ENCODE data around the gene KYNU.

The KYNU gene

GRCh38 chr2:142981069-142981378, 103.6 kb downstream of the KYNU start:
- ChIA-PET CTCF (interaction anchor here (0.6 to 2.5 kb wide), 16 partner anchors 8 to 1051 kb away, joined by 3 to 17 read pairs (median 4); no protein-coding TSS in a partner anchor), POLR2A (no interaction called here)
- Histone ChIP-seq H3K27ac (ENCODE audit: extremely low read depth, low read depth, low read length) (no peak overlapping the region), H3K4me3 (ENCODE audit: low read depth, low read length) (no peak overlapping the region), H3K9me3 (ENCODE audit: control insufficient read depth, insufficient read depth, low read depth, low read length) (no peaks in the 10 kb centered on the region), H3K36me3 (ENCODE audit: control insufficient read depth in 2 of 2, insufficient read depth in 1 of 2, low read length in 2 of 2) (no peaks in the 10 kb centered on the region), H3K4me1 (ENCODE audit: control insufficient read depth, insufficient read depth, low read length) (no peaks in the 10 kb centered on the region)
- TF ChIP-seq ZBTB17 (tag by site-specific recombination; IDR thresholded peaks at IDR 0.05): no peak
- TF ChIP-seq ZSCAN23 (tag by site-specific recombination; IDR thresholded peaks at IDR 0.05): no peak
- TF ChIP-seq ZFP3 (tag by site-specific recombination; IDR thresholded peaks at IDR 0.05; ENCODE audit: low read depth): no peak
- TF ChIP-seq ZNF132 (tag by site-specific recombination; IDR thresholded peaks at IDR 0.05; ENCODE audit: borderline replicate concordance): no peak
- no peak for TF ChIP-seq ZNF366 (tag by site-specific recombination; conservative IDR thresholded peaks at IDR 0.05)
- TF ChIP-seq, protein P1, sequence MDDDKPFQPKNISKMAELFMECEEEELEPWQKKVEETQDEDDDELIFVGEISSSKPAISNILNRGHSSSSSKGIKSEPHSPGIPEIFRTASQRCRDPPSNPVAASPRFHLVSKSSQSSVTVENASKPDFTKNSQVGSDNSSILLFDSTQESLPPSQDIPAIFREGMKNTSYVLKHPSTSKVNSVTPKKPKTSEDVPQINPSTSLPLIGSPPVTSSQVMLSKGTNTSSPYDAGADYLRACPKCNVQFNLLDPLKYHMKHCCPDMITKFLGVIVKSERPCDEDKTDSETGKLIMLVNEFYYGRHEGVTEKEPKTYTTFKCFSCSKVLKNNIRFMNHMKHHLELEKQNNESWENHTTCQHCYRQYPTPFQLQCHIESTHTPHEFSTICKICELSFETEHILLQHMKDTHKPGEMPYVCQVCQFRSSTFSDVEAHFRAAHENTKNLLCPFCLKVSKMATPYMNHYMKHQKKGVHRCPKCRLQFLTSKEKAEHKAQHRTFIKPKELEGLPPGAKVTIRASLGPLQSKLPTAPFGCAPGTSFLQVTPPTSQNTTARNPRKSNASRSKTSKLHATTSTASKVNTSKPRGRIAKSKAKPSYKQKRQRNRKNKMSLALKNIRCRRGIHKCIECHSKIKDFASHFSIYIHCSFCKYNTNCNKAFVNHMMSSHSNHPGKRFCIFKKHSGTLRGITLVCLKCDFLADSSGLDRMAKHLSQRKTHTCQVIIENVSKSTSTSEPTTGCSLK (tag by site-specific recombination; IDR thresholded peaks at IDR 0.05): no peak

- no peak overlapping the region for H3K4me3 ChIP-seq (ENCODE audit: low read depth, low read length)
Measured at GRCh38 chr2:142981756-142982155, 104.3 kb downstream of the KYNU start.

DNA sequence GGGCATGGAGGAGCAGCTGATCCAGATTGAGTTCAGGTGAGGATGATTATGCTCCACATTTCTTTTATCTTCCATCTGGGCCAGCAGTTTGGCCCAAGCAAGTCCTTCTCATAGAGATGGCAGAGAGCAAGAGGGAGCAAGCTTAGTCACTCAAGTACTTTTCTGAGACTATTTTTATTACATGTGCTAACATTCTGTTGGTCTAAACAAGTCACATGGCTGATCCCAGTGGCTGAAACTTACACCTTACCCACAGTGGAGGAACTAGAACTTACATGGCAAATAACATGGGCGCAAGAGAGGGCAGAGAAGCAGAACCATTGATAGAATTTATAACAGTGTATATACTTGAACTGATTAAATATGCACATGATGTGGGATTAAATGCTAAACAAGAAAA, 105.7 kb downstream of the KYNU start:
- POLR2A ChIA-PET: no interaction called here
- H3K4me3 ChIP-seq (ENCODE audit: low read depth, low read length): no peak overlapping the region
- CTCF ChIA-PET: no interaction called here
- no peaks in the 10 kb centered on the region for H3K4me1 ChIP-seq (ENCODE audit: control insufficient read depth, insufficient read depth, low read length)
- no peak overlapping the region for H3K27ac ChIP-seq (ENCODE audit: extremely low read depth, low read depth, low read length)
- no peaks in the 10 kb centered on the region for H3K9me3 ChIP-seq (ENCODE audit: control insufficient read depth, insufficient read depth, low read depth, low read length)
- H3K36me3 ChIP-seq (ENCODE audit: control insufficient read depth in 2 of 2, insufficient read depth in 1 of 2, low read length in 2 of 2): no peaks in the 10 kb centered on the region
- TF ChIP-seq, protein P2, sequence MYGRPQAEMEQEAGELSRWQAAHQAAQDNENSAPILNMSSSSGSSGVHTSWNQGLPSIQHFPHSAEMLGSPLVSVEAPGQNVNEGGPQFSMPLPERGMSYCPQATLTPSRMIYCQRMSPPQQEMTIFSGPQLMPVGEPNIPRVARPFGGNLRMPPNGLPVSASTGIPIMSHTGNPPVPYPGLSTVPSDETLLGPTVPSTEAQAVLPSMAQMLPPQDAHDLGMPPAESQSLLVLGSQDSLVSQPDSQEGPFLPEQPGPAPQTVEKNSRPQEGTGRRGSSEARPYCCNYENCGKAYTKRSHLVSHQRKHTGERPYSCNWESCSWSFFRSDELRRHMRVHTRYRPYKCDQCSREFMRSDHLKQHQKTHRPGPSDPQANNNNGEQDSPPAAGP (tag by site-specific recombination; IDR thresholded peaks at IDR 0.05): no peak
- TF ChIP-seq ZNF362 (tag by site-specific recombination; IDR thresholded peaks at IDR 0.05) (no peak), TRIM28 (IDR thresholded peaks at IDR 0.05; ENCODE audit: borderline replicate concordance, low read length) (no peak), ZNF114 (tag by site-specific recombination; IDR thresholded peaks at IDR 0.05) (no peak), KLF16 (tag by site-specific recombination; IDR thresholded peaks at IDR 0.05) (no peak), BCL11B (tag by site-specific recombination; IDR thresholded peaks at IDR 0.05; ENCODE audit: low read depth) (no peak)
- TF ChIP-seq, protein P3, sequence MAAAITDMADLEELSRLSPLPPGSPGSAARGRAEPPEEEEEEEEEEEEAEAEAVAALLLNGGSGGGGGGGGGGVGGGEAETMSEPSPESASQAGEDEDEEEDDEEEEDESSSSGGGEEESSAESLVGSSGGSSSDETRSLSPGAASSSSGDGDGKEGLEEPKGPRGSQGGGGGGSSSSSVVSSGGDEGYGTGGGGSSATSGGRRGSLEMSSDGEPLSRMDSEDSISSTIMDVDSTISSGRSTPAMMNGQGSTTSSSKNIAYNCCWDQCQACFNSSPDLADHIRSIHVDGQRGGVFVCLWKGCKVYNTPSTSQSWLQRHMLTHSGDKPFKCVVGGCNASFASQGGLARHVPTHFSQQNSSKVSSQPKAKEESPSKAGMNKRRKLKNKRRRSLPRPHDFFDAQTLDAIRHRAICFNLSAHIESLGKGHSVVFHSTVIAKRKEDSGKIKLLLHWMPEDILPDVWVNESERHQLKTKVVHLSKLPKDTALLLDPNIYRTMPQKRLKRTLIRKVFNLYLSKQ (tag by site-specific recombination; IDR thresholded peaks at IDR 0.05; ENCODE audit: borderline replicate concordance): no peak

More at GRCh38 chr2:142981756-142982155, 104.3 kb downstream of the KYNU start:
- no peaks in the 10 kb centered on the region for H3K9me3 ChIP-seq (ENCODE audit: control insufficient read depth, insufficient read depth, low read depth, low read length)
- H3K36me3 ChIP-seq (ENCODE audit: control insufficient read depth in 2 of 2, insufficient read depth in 1 of 2, low read length in 2 of 2): no peaks in the 10 kb centered on the region
- CTCF ChIA-PET: interaction anchor here (0.6 to 2.5 kb wide), 8 partner anchors 7 to 298 kb away, joined by 3 to 17 read pairs (median 4); no protein-coding TSS in a partner anchor
- no peak overlapping the region for H3K27ac ChIP-seq (ENCODE audit: extremely low read depth, low read depth, low read length)
- H3K4me1 ChIP-seq (ENCODE audit: control insufficient read depth, insufficient read depth, low read length): no peaks in the 10 kb centered on the region
- POLR2A ChIA-PET: no interaction called here
- TF ChIP-seq KLF7 (tag by site-specific recombination; IDR thresholded peaks at IDR 0.05; ENCODE audit: borderline replicate concordance) (no peak), SP3 (tag by site-specific recombination; IDR thresholded peaks at IDR 0.05) (no peak), ZNF514 (tag by site-specific recombination; IDR thresholded peaks at IDR 0.05) (no peak), ZFP69B (tag by site-specific recombination; IDR thresholded peaks at IDR 0.05) (no peak), IKZF3 (tag by site-specific recombination; IDR thresholded peaks at IDR 0.05) (no peak), ZNF639 (tag by site-specific recombination; IDR thresholded peaks at IDR 0.05) (no peak), ZNF266 (tag by site-specific recombination; IDR thresholded peaks at IDR 0.05; ENCODE audit: low read depth) (no peak)
- TF ChIP-seq, protein P1 (tag by site-specific recombination; IDR thresholded peaks at IDR 0.05): no peak
- TF ChIP-seq, protein P4, sequence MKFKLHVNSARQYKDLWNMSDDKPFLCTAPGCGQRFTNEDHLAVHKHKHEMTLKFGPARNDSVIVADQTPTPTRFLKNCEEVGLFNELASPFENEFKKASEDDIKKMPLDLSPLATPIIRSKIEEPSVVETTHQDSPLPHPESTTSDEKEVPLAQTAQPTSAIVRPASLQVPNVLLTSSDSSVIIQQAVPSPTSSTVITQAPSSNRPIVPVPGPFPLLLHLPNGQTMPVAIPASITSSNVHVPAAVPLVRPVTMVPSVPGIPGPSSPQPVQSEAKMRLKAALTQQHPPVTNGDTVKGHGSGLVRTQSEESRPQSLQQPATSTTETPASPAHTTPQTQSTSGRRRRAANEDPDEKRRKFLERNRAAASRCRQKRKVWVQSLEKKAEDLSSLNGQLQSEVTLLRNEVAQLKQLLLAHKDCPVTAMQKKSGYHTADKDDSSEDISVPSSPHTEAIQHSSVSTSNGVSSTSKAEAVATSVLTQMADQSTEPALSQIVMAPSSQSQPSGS (tag by site-specific recombination; IDR thresholded peaks at IDR 0.05; ENCODE audit: low read depth): no peak

Measured in HEK293 (cell line).